Left ventricle myocardium superior (tissue), 1 donor: ENCODE data around the gene SDK2. TPM values are rescaled to one million over a fixed set of nuclear protein-coding genes. Genes with fewer than 3 reads are reported as not detected.

Source experiments
- ATAC-seq: fragments of 200-7000 bp; cut with Tn5 transposase; one replicate; pipeline ENCODE4 v1.9.1; 2020; ENCODE audit warnings: mild to moderate bottlenecking, moderate library complexity
- DNase-seq: peaks from one replicate; pipeline ENCODE4 v3.0.0-alpha.2; 2020
- intact Hi-C: fragments of 100-400 bp; cut with micrococcal nuclease; formaldehyde crosslinking; loops from one replicate; pipeline ENCODE4 v1.11.0; 2022
- total RNA-seq: library from RNA; stranded (reverse); fragmentation: NEBNext Ultra II Directional; extraction: Animal tissue kit (Norgen Biotek cat#: 25700); gene quantifications from one replicate; pipeline ENCODE4 v1.2.1, GENCODE V29; 2021
- donor health status: DM: no; HTN: yes; CAD: no; lungs with severe emphysema.

SDK2 gene
- total RNA-seq, 1 donor from 2014 or later, result 1.5 TPM

DNA sequence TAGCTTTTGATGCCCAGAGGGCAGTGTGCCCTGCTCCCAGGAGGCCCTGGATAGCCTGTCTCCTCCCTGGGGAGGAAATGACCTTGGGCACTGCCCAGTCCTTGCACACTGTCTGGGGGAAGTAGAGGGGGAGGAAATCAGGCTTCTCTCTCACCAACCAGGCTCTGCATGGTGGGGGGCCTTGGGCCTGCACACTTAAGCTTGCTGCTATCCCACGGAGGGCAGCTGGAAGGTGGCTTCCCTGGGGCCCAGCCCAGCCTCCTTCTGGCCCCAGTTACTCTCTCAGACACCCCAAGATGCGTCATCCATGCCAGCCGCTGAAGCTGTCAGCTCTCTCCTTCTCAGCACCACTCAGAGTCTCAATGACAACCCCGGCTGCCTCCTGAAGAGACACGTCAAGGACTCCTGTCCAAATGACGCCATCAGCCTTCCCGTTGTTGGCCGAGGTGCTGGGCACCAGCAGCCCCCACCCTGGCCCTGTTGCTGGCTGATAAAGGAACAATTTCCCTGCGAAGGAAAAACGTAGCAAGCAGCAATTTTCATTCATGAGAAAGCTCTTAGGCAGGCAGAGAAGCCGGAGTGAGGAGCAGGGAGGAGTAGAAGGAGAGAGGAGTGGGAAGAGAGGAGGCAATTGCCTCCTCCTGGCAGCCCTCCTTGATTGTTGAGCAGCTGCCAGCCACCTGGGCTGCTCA, 95.5 kb downstream of the SDK2 start:
- DNase-seq (no peak), ATAC-seq (peak; percentile 56)
- intact Hi-C loops, result no loop called here

DNA sequence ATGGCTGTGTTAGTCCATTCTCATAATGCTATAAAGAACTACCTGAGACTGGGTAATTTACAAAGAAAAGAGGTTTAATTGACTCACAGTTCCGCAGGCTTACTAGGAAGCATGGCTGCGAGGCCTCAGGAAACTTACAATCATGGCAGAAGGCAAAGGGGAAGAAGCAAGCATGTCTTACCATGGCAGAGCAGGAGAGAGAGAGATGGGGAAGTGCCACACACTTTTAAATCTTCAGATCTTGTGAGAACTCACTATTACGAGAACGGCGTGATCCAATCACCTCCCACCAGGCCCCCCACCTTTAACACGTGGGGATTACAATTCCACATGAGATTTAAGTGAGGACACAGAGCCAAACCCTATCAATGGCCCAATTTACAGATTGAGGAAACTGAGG, 96.5 kb downstream of the SDK2 start:
- intact Hi-C loops, result no loop called here
- no peak for DNase-seq
- ATAC-seq, result no peak

DNA sequence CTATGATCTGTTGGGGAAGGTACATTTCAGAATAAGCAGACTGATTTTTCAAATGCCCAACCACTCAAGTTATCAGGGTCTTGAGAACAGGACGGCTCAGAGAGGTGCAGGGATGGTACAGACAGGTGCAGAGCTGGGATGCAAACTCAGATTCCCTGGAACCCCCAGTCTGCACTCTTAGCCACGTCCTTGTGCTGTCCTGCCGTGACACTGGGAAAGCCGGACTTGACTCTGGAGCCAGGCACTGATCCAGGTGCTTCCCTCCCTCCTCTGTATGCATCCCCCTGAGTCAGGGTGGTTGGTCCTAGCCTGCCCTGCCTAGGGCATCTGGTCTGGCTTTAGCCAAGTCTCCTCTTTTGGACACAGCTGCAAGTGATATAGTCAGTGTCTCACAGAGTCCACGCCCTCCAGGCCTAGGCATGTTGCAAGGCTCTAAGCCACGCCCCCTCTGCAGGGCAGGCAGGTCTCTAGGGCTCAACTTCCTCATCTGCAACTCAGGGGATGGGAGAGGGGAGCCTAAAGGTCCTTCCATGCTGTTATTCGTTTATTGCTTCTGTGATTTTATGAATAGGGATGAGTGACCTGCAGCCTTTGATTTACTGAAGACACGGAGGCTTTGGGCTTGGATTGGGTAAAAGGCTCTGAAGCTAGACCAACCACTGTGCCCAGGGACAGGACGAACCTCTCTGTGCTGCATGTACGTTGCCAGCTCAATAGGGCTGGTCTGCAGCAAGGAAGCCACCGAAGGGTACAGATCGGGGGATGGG, 97.3 kb downstream of the SDK2 start:
- peak; percentile 47 for DNase-seq
- intact Hi-C loops, result no loop called here
- ATAC-seq, result no peak

DNA sequence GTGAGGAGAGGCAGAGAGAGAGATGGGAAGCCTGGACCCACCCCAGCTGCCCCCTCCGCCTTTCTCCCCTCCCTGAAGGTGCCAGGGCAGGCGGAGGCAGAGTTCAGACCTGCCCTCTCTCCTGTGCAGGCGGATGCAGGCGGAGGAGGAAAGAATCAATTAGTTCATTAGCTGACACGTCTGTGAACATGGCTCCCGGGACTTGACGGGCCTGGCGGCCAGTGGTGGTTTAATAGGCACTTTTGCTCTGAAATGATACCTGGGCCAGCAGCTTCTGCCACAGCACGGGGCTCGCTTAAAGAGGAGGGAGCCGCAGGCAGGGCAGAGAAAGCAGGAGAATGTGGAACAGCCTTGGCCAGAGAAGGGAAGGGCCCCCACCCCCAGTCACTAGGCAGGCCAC, 98.1 kb downstream of the SDK2 start:
- DNase-seq (peak; percentile 13), ATAC-seq (no peak)
- intact Hi-C loops, result no loop called here

DNA sequence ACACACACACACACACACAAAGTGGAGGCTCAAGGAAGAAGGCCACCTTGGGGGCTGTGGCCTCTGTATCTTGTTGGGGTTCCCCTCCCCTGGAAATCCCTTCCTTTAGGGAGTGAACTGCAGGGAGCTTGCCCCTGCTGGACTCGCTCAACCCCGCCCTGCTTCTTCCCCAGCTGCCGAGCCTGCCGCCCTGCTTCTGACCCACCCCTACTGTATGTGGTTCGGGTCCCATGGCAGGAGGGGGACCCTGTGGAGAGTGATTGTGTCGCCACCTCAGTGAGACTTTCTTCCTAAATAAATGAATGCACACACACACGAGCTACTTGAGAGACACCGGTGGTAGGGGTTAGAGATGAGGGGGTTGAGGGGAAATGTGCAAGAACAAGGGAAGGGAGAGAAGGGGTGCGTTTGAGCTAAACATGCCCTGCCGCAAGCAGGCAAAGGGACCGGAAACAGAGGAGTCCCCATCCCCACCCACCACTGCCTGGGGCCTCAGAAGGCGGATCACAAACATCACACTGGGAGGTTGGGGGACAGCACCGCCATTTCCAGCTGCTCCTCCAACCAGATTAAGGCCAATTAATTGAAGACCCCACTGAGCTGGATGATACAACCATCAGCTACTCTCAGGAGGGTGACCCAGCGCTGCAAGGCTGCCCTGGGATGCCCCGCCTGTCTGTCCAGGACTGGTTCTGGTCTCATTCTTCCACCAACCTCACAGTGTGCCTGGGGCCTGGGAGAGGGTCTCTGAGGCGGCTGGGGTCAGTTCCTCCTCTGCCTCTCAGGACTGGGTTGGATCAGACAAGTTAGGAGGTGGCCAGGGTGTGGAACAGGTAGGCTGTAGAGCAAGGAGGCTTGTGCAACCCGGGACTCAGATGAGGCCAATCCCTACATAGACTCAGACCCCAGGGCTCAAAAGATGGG, 98.9 kb downstream of the SDK2 start:
- ATAC-seq (no peak), DNase-seq (peak; percentile 9)
- intact Hi-C loops, result no loop called here

DNA sequence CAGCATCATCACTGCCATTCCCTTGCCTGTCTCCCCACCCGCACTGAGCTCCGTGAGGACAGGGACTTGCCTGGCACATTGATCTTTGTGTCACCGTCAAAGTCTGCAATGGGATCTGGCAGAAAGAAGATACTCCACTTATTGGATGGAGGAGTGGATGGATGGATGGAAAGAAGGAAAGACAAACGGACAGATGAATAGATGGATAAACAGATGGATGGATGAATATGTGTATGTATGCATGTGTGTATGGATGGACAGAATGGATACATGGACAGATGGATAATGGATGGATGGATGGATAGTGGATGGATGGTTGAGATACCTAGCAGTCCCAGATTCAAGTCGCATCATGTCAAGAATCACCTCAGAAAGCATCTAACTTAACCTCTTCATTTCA, 99.9 kb downstream of the SDK2 start:
- peak; percentile 1 for DNase-seq
- intact Hi-C loops, result no loop called here
- ATAC-seq, result no peak

DNA sequence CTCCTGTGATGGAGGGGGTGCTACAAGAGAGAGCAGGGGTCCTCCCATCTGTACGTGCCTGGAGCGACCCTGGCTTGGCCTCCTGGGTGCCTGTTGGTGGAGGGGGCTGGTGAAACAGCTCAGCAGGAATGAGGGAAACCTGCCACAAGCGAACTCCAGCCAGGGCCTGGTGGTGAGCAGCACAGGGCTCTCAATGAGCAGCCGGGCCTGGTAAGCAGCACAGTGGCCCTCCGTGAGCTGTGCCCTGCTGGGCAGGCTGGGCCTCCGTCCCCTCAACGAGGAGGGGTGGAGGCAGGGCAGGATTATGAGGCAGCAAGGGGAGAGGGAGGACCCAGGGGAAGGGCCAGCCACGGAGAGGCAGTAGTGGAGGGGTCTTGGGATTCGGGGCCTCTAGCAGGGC, 101.9 kb downstream of the SDK2 start:
- DNase-seq (no peak), ATAC-seq (no peak)

DNA sequence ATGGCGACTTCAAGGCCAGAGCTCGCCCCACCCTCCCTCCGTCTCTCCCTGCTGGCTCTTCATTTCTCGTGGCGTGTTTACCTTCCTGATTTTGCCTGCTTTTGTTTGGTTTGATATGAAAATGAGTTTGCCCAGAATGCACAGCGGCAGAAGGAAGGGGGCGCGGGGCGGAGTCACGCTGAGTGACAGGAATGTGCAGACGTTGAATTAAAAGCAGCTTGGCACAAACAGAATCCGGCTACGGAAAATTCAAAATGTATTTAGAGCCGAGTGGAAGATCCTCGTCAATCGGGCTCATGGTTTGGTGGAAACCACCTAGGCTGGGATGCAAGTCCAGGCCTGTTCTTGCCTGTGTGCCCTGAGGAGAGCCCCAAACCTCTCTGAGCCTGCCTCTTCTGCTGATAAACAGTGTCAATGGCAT, 102.7 kb downstream of the SDK2 start:
- ATAC-seq, result no peak
- intact Hi-C loops, result no loop called here

More for the DNA sequence above, 101.9 kb downstream of the SDK2 start:
- intact Hi-C loops, result no loop called here

DNA sequence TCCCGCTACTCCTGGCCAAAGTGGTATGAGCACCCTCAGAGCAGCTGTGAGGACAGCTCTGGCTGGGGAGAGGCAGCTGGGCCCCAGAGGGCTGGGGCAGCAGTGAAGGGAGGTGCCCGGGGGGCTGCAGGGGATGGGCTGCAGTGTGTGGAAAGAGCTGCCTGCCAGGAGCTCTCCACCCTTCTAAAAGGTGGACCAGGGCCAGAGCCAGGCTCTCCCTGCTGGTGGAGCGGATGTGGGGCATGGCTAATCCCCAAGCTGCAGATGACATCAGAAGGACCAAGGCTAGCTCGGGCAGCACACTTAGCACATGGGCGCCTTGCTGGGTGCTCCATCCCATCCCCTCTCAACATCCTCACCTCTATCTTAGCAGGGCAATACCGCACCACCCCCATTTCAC, 103.1 kb downstream of the SDK2 start:
- ATAC-seq, result no peak
- intact Hi-C loops, result no loop called here
- DNase-seq, result no peak

More for the DNA sequence above, 102.7 kb downstream of the SDK2 start:
- DNase-seq, result no peak

DNA sequence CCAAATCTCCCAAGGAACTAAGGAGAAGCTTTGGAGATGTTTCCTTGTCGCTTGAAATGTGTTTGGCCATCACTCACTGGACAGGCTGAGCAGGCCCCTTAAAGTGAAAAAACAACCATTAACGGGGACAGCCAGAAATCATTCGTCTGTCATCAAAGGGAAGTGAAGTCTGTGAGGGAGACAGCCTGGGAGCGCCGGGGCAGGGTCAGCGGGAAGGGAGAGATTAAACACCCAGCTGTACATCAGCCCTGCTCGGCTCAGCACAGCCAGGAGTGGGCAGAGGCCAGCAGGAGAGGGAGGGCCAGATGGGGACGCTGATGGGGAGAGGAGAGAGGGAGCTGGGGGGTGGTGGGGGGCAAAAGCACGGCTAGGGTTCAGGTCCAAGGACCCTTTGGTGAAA, 105.1 kb downstream of the SDK2 start:
- intact Hi-C loops, result no loop called here
- DNase-seq (no peak), ATAC-seq (no peak)

DNA sequence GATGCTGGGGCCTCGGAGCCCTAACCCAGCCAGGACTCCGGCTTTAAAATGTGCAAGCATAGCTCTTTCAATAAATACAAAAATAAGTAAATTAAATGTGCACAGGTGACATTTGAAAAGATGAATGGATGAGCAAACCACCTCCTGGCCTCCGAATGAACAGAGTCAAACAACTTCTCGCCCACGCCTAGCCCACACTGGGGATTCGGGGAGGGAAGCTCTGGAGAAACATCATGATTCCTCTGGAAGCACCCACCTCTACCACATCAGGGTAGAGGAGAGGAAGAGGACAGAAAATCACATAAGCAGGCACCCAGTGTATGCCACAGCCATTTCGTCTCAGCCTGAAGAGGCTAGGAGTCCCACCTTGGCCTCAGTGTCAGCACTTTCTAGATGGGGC, 105.8 kb downstream of the SDK2 start:
- ATAC-seq (no peak), DNase-seq (no peak)
- intact Hi-C loops, result no loop called here

DNA sequence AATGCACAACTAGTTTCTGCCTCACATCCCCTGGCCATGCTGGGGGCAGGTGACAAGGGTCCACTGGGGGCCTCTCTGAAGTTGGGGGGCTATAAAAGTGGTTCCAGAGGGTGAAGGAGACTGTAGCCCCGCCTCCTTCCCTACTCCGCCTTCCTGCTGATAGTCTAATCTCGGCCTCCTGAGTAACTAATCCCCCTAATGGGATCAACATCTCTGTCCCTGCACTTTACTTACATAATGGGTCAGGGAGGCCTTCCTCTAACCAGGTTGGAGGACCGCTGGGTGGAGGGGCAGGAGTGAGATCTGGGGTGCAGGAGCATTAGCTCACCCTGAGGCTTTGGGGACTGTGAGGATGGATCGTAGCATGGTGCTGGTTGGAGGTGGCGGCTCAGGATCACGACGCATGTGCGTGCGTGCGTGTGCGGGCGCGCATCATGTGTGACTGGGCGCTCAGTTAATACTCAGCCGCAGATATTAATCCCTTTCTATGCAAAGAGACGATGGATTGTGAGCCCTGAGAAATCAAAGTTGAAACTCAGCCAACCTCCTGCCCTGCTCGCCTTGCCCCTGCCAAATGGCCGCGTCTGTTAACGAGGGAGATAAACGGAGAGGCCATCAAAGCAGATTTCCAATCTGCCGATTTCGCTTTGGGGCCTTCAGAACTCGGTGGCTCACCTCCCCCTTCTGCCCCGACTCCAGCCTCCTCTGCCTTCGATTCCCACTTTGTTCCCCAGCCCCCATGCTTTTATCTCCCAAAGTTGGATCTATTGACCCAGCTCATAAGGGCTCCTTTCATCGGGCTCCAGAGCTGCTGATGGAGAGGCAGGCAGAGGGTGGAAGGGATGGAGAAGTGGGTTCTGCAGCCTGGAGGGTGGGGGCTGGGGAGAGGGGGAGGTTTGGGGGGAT, 107.3 kb downstream of the SDK2 start:
- ATAC-seq (no peak), DNase-seq (no peak)
- intact Hi-C loops, result no loop called here

DNA sequence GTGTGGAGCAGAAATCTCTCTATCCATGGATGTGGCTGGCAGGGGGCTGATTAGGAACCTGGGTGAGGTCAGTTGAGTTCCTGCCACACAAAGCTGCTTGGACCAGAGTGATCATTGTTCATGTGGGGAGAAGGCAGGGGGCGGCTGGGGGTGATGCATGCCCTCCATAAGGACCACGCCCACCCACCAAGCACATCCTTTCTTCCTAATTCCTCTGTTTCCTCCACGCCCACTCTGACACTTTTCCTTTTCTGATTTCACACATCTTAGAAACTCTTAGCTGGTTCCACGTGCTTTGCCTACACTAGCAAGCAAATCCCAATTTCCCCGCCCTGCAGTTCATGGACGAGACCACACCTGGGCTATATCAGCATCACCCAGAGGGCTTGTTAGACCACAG, 108.5 kb downstream of the SDK2 start:
- DNase-seq (no peak), ATAC-seq (no peak)
- intact Hi-C loops, result no loop called here

DNA sequence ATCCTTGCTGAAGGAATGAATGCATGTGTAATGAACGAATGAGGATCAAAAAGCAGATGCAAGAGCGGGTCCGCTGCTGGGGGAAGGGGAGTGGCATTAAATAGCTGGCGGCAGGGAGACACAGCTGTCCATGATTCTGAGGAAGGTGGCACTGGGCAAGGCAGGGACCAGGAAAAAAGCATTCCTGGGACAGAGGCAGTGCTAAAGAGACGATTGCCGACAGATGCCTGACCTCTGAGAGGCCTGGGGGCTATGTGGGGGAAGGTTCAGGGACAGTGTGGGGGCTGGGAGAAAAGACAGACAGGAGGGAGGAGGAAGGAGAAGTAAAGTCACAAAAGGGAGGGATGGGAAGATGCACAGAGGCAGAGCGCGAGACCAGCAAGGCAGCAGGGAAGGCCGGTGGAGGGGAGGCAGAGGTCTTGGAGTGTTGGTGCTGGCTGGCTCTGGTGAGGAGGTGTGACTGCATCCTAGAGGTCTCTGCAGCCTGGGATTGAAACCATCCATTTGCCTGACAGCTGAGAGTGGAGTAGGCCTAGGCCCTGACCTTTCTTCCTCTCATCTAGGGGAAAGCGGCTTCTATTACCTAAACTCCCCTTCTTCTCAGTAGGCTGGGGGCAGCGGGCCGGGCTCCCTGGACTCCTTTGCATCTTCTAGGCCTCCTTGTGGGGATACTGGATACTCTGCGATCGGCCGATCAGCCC, 109.9 kb downstream of the SDK2 start:
- DNase-seq (no peak), ATAC-seq (no peak)
- intact Hi-C loops, result no loop called here

DNA sequence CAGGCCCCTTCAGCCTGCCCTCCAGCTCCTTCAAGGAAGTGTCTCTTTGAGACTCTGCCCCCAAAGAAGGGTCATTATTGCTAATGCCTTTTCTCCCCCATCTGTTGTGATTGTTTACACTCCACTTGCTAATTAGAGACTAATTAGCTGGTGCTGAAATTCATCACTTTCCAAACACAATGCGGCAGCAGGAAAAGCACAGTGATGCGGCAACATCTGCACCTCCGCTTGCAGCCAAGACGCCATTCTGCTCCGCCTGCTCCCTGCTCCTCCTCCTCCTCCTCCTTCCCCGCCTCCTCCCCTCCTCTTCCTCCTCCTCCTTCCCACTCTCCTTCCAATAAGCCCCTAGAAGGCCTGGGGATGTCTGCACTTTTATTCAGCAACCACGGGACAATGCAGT, 110.5 kb downstream of the SDK2 start:
- intact Hi-C loops, result no loop called here
- DNase-seq, result no peak
- no peak for ATAC-seq

DNA sequence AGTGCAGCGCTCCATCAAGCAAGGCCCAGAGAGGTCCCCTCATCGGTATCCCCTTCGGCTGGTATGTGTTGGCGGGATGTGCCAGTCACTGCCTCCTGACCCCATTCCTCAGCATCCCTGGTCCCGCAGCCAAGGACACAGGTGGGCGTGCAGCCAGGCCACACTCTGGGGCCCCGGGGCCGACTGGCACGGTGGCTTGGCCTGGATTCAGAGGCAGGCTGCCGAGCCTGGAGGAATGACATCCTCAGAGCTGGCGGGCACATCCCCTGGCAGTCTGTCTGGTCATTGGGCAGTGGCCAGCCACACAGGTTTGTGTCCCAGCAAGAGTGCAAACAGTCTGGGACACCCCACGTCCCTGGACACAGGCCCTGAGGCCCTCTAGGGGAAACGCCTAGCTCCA, 111.1 kb downstream of the SDK2 start:
- peak; percentile 97 for ATAC-seq
- peak; percentile 94 for DNase-seq
- intact Hi-C loops, result no loop called here

DNA sequence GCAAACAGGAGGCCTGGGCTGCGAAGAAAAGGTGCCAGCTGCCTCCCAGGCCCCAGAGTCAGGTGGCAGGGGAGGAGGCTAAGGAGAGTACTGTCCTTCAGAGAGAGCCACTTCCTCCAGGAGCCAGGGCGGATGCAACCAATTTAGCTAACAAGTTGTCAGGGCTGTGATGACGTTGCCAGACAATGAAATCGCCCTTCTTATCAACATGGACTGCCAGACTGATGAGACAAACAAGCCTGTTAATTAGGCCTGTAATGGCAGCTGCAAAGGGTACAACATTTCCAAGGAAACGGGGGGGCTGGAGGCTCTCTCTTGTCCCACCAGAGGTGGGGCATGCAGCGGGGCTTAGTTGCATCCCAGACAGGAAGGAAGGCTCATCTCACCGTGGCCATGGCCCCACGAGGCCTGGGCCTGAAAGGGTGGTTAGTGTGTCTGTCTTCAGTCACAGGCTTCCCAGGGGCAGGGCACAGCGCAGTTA, 111.8 kb downstream of the SDK2 start:
- intact Hi-C loops, result no loop called here
- ATAC-seq (no peak), DNase-seq (no peak)

DNA sequence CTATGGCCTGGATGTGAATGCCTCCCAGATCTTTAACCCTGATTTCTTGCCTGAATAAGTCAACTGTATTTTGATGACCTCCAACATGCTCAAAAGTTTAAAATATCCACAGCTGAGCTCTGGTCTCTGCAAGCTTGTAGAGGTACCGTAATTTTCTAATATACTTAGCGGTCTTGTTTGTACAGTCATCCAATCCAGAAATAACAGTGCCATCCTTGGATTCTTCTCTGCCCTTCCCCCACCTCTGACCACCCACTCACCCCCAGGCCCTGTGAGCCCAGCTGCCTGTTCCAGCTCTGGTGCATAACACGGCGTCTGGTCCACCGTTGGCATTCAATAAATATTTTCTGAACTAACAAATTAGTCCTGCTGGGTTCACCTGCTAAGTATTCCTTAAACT, 113.1 kb downstream of the SDK2 start:
- intact Hi-C loops, result no loop called here
- ATAC-seq (no peak), DNase-seq (no peak)
